Astrocyte of the spinal cord (primary cell): ENCODE results near the gene AUTS2.

Experiments
- DNase-seq: peaks from one replicate; pipeline ENCODE4 v3.0.0; 2011; ENCODE audit warnings: low read depth, low spot score
- H3K4me3 ChIP-seq: 2 replicates; pipeline ENCODE4 v1.5.1; 2011; ENCODE audit warnings: low read depth, mild to moderate bottlenecking, low read length, moderate library complexity
- CTCF ChIP-seq: IDR thresholded peaks from 2 replicates; pipeline ENCODE4 v1.5.1; 2012; ENCODE audit warnings: low read depth, mild to moderate bottlenecking, low read length, inconsistent platforms
- in situ Hi-C: cut with HindIII; loops from 2 replicates; pipeline ENCODE4 v1.10.0; 2017; ENCODE audit warnings: low sequenced_read_pairs

Gene AUTS2

GRCh38 chr7:69765879-69766278, 167.6 kb downstream of the AUTS2 start:
- in situ Hi-C loops: no loop called here
- DNase-seq: no peak
- H3K4me3 ChIP-seq: no peak overlapping the region
- TF ChIP-seq CTCF: no peak

- no peak for DNase-seq
- no peak for TF ChIP-seq CTCF
- no peak overlapping the region for H3K4me3 ChIP-seq
- in situ Hi-C loops: no loop called here
Observed at GRCh38 chr7:69768986-69769595, 170.8 kb downstream of the AUTS2 start.

- no peak for TF ChIP-seq CTCF
- no peak for DNase-seq
- H3K4me3 ChIP-seq: no peak overlapping the region
- in situ Hi-C loops: no loop called here
Observed at GRCh38 chr7:69769826-69770225, 171.6 kb downstream of the AUTS2 start.

GRCh38 chr7:69770613-69771012, 172.3 kb downstream of the AUTS2 start:
- in situ Hi-C loops: no loop called here
- no peak for DNase-seq
- TF ChIP-seq CTCF: no peak
- no peak overlapping the region for H3K4me3 ChIP-seq

GRCh38 chr7:69772718-69773436, 174.6 kb downstream of the AUTS2 start:
- in situ Hi-C loops: no loop called here
- no peak for DNase-seq
- TF ChIP-seq CTCF: no peak
- no peak overlapping the region for H3K4me3 ChIP-seq

GRCh38 chr7:69773535-69774225, 175.4 kb downstream of the AUTS2 start:
- no peak overlapping the region for H3K4me3 ChIP-seq
- in situ Hi-C loops: no loop called here
- no peak for DNase-seq
- TF ChIP-seq CTCF: no peak
